C4-2B (cell line): ENCODE data around the gene C9orf78.

ENCODE experiments used
- CTCF ChIP-seq: fragments of 450-650 bp; conservative IDR thresholded peaks from 2 replicates; pipeline ENCODE4 v1.5.1; 2017; ENCODE audit warnings: mild to moderate bottlenecking
- ZFX ChIP-seq: fragments of 450-650 bp; IDR thresholded peaks from 2 replicates; pipeline ENCODE4 v1.6.1; 2017

GRCh38 chr9:129810116-129810515, 25.0 kb downstream of the C9orf78 start:
- TF ChIP-seq CTCF (no peak), ZFX (no peak)
